Germinal center (tissue), 1 donor: Measurements from ENCODE around the gene SAMD4A.
A peak's percentile ranks its signal among the peaks of the same experiment; 100 is the strongest.
"Not testable (repeated sequence)": the region's sequence is repeated elsewhere in the genome, so short reads cannot be mapped to it uniquely, and the experiment has no call there.

Experiments used
- DNase-seq: peaks from one replicate; pipeline ENCODE4 v3.0.0; 2012; ENCODE audit warnings: mixed read lengths, low spot score

Gene SAMD4A

DNA sequence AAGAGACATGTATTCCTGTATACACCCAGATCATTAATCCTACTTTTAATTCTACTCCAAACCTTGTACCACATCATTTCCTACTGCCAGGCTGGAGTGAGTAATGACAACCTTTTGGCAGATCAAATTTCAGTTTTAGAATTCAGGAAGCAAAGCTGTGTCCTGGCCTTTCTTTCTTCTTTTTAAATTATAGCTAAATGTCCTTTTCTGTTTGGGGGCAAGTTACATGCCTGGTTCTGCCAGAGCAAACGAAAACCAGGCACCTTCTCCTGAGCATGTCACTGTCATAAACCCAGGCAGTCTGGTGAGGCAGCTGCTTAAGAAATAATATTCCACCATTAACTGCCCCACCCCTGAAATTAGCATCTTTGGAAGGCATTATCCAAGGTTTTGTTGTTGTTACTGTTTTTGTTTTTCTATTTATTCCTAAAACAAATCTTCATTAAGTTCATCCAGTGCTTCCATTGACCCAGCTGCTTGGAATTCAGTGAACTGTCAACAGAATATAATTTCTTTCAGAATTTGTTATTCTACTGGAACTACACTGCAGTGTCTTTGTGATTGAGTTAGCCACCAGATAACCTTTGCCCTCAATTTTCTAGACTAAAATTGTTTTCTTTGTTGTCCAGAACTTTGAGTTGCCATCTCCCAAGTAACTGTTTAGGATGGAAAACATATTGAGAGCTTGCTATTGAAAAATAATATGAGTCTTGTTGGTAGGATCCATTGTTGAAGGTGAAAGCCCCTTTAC lies 33.2 kb downstream of the SAMD4A start:
- no peak for DNase-seq

- no peak for DNase-seq
These were observed 33.8 kb downstream of the SAMD4A start for GRCh38 chr14:54600717-54601109.

DNA sequence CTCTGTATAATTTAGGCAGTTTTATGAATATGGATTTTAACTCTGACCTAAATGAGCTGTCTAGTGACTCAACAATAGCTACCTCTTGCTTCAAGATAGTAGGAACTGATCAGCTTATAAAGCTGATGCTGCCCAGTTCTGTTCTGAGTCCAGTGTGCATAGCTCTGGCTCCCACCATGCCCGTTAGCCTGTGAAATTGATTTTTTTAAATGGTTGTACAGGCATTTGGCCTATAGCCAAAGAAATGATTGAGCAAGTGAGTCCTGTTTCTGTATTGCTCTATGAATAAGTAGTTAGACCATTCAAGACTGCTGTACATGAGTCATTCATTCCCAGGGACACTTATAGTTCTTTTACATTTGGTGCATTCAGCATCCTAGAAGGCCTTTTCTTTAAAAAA lies 36.4 kb downstream of the SAMD4A start:
- no peak for DNase-seq

DNA sequence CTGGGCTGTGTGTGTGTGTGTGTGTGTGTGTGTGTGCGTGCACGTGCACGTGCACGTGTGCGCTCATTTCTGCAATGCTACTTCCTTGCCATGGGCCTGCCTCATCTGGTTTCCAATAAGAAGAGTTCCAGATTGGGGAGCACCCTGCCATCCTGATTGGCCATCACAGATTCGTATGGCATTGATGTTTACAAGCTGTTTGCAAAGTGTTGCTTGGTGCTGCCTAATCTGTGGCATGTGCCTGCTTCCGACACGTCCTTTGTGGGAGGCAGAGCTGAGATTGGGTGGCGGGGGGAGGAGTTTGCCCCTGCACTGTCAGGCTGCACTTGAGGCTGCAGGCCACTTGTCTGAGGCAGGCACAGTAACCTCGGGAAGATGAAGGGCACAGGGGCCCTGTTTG lies 39.2 kb downstream of the SAMD4A start:
- DNase-seq: no peak

- no peak for DNase-seq
These were observed 39.8 kb downstream of the SAMD4A start for GRCh38 chr14:54606631-54607133.

DNA sequence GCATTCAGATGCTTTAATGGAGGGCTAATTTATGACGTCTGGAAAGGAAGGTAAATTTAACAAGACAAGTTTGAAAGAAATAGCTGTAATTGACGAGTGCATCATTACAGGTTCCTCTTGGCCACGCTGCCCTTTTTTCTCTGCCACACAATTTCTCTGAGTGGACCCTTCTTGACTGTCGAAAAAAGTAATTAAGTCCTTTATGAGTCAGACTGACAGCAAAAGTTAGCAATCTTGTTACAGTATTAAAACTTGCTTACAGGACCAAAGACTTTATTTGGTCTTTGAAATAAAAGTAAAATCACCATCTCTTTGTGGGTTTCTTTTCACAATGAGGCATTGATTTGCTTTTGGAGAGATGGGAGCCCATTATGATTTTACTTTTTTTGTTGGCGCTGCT lies 42.6 kb downstream of the SAMD4A start:
- DNase-seq: no peak

- no peak for DNase-seq
These were observed 43.4 kb downstream of the SAMD4A start for GRCh38 chr14:54610051-54610977.

DNA sequence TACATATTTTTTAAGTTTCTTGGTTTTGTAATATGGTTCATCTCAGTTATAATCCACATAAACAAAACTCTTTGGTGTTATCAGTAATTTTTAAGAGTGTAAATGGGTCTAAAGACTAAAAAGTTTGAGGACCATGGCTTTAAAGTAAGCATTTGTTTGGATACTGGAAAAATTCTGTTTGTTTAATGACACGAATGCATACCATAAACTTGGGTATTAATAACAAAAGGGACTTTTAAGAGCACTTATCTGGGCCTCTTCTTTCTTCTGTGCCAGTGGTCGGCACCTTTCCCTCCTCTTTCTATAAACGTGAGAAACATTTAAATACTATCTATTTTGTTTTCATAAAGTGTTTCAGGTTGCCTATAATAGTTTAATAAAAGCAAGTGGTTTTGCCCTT lies 47.4 kb downstream of the SAMD4A start:
- DNase-seq: no peak

DNA sequence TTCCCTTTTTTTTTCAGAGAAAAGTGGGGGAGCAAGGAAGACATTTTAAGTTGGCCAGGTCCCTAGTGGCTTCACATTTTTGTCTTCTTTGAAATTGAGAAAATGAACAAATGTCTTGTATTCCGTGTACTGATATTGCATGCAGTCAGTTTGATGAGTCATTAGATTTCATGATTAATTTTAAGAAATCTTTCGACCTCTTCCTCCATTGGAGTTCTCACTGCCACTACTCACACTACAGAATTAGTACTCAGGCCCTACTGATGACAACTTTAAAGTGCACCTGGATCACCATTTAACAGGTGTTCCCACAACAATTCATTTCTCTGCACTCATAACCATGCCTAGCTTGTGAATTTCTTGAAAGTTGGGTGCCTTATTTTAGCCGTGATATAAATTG lies 50.5 kb downstream of the SAMD4A start:
- no peak for DNase-seq

GRCh38 chr14:54621686-54622085 lies 54.8 kb downstream of the SAMD4A start:
- DNase-seq: no peak

GRCh38 chr14:54622192-54622958 lies 55.4 kb downstream of the SAMD4A start:
- no peak for DNase-seq

- no peak for DNase-seq
These were observed 56.5 kb downstream of the SAMD4A start for GRCh38 chr14:54623279-54624004.

GRCh38 chr14:54624005-54624358 lies 57.1 kb downstream of the SAMD4A start:
- not testable (repeated sequence) for DNase-seq

DNA sequence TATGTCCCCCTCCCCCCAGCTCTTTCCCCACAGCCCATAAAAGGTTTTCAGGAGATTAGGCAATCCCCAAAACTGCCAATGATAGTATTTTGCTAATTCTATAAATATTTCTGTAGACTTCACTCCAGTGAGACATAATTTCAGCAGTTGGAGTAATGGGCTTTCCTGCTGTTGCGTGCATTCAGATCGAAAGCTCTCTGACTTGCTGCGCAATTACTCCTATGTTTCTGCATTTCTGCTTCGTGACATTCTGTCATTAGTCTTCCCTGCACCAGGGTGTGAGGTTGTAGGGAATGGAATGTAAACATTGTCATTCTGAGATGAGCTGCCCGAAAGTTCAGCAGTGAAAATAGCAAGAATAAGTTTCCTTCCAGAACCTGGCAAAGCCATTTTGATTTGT lies 58.2 kb downstream of the SAMD4A start:
- no peak for DNase-seq

- DNase-seq: no peak
These were observed 60.3 kb downstream of the SAMD4A start for GRCh38 chr14:54627219-54627539.

- peak; percentile 26 for DNase-seq
These were observed 60.8 kb downstream of the SAMD4A start for GRCh38 chr14:54627540-54628363.

DNA sequence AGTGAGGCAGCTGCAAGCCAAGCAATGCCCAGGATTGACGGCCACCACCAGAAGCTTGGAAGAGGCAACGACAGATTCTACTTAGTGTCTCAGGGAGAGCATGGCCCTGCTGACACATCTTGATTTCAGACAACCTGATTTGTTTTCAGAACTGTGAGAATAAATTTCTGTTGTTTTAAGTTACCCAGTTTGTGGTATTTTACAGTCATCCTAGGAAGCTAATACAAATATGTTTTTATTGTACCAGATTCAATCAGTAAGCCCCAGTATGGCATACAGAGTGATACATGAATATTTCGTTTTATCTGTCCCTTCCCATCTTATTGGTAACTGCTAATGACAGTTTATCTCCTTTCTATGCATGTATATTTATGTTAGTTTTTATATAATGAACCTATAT lies 62.3 kb downstream of the SAMD4A start:
- no peak for DNase-seq

GRCh38 chr14:54629635-54630360 lies 62.9 kb downstream of the SAMD4A start:
- DNase-seq: no peak

DNA sequence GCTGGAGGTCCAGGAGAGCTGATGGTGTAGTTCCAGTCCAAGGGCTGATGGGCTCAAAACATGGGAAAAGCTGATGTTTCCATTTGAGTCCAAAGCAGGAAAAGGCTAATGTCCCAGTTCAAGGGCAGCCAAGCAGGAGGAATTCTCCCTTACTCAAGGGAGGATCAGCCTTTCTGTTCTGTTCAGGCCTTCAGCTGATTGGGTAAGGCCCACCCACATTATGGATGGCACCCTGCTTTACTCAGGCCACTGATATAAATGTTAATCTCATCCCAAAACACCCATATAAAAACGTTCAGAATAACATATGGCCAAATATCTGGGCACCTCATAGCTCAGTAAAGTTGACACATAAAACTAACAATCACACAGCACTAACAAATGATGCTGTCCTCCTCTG lies 64.1 kb downstream of the SAMD4A start:
- no peak for DNase-seq

- no peak for DNase-seq
These were observed 65.5 kb downstream of the SAMD4A start for GRCh38 chr14:54632452-54632851.
